HCT116 (cell line): Measurements from ENCODE around the gene PRDM2. TPM values are rescaled to one million over a fixed set of nuclear protein-coding genes. Genes with fewer than 3 reads are reported as not detected.

Experiments
- ATAC-seq: fragments of 200-7000 bp; cut with Tn5 transposase; 2 replicates; pipeline ENCODE4 v1.9.1; 2020; ENCODE audit warnings: mild to moderate bottlenecking, moderate library complexity
- BruUV-seq: library from RNA; stranded (reverse); fragments of 400-500 nt; replicated peaks from 2 replicates; lab custom pipeline; 2021; lab: Mats Ljungman, UMichigan
- CTCF ChIA-PET: fragments of 300-600 bp; sonication (Branson Sonifier 250); formaldehyde crosslinking; loops from one replicate; lab custom pipeline; 2021; ENCODE audit warnings: antibody characterized with exemption; lab: Charles Lee
- POLR2A ChIA-PET: fragments of 300-600, 350-600 bp; sonication (Branson Sonifier 250); formaldehyde crosslinking; loops from one replicate; lab custom pipeline; 2021; ENCODE audit warnings: antibody characterized with exemption; lab: Charles Lee
- RAD21 ChIA-PET, 2 experiments: fragments of 300-600 bp; sonication (Branson Sonifier 250); formaldehyde crosslinking; loops; one replicate each; lab custom pipeline; 2023; ENCODE audit warnings: low total read pairs in 2 of 2; ENCODE audit not compliant: uncharacterized antibody in 2 of 2, unreplicated experiment in 2 of 2, low non-redundant PET in 1 of 2; lab: Charles Lee
- DNase-seq: peaks from one replicate; pipeline ENCODE4 v3.0.0-alpha.2; 2010; ENCODE audit warnings: low read depth, low spot score
- H2AFZ ChIP-seq: fragments of 200-600 bp; shearing (Covaris generic), sonication (generic); 2 replicates; pipeline ENCODE4 v1.6.1; 2017; ENCODE audit warnings: low read depth, mixed run types, mixed read lengths, antibody characterized with exemption, low read length; ENCODE audit not compliant: poor library complexity, severe bottlenecking
- H3K27ac ChIP-seq: 2 replicates; pipeline ENCODE4 v1.5.1; 2012; ENCODE audit warnings: low read depth, low read length
- H3K27me3 ChIP-seq: fragments of 200-600 bp; sonication (generic); 2 replicates; pipeline ENCODE4 v1.6.1; 2016; ENCODE audit warnings: mixed run types, low read length, mixed read lengths; ENCODE audit not compliant: insufficient read depth
- H3K36me3 ChIP-seq, 2 experiments: fragments of 200-500 bp in 1 of 2; fragments of 200-600 bp in 1 of 2; sonication (Bioruptor generic) in 1 of 2; sonication (generic) in 1 of 2; 2 replicates each; pipeline versions ENCODE4 v1.5.1 to v1.6.1; 2014 to 2016; ENCODE audit warnings: low read length in 2 of 2, inconsistent platforms in 1 of 2, mixed read lengths in 1 of 2, mixed run types in 1 of 2; ENCODE audit not compliant: insufficient read depth in 2 of 2, control insufficient read depth in 1 of 2
- H3K4me1 ChIP-seq, 2 experiments: fragments of 200-600 bp in 1 of 2; sonication (generic) in 1 of 2; 2 replicates each; pipeline versions ENCODE4 v1.5.1 to v1.6.1; 2012 to 2017; ENCODE audit warnings: low read length in 2 of 2, inconsistent platforms in 1 of 2, mild to moderate bottlenecking in 1 of 2, mixed read lengths in 1 of 2, mixed run types in 1 of 2, moderate library complexity in 1 of 2; ENCODE audit not compliant: insufficient read depth in 2 of 2, control insufficient read depth in 1 of 2
- H3K4me2 ChIP-seq: fragments of 200-600 bp; sonication (generic); 2 replicates; pipeline ENCODE4 v1.6.1; 2017; ENCODE audit warnings: mixed run types, low read length, mixed read lengths
- H3K4me3 ChIP-seq, 2 experiments: fragments of 200-600 bp in 1 of 2; sonication (generic) in 1 of 2; replicated peaks in 1 of 2; 2 replicates each; pipeline ENCODE4 v1.5.1; 2011 to 2016; ENCODE audit warnings: low read length in 2 of 2, control low read depth in 1 of 2, low read depth in 1 of 2, mild to moderate bottlenecking in 1 of 2, mixed read lengths in 1 of 2, mixed run types in 1 of 2
- H3K79me2 ChIP-seq: fragments of 200-600 bp; sonication (generic); 2 replicates; pipeline ENCODE4 v1.6.1; 2017; ENCODE audit warnings: mild to moderate bottlenecking, mixed run types, low read length, moderate library complexity, mixed read lengths; ENCODE audit not compliant: insufficient read depth
- H3K9ac ChIP-seq: fragments of 200-600 bp; sonication (generic); 2 replicates; pipeline ENCODE4 v1.6.1; 2016; ENCODE audit warnings: low read length, mixed read lengths
- H3K9me2 ChIP-seq: fragments of 200-600 bp; sonication (generic), shearing (Covaris generic); 2 replicates; pipeline ENCODE4 v1.6.1; 2017; ENCODE audit warnings: mixed run types, mild to moderate bottlenecking, moderate library complexity; ENCODE audit not compliant: insufficient read depth
- H3K9me3 ChIP-seq, 2 experiments: fragments of 200-500 bp in 1 of 2; fragments of 200-600 bp in 1 of 2; sonication (Bioruptor generic) in 1 of 2; sonication (generic) in 1 of 2; 2 replicates each; pipeline ENCODE4 v1.6.1; 2014 to 2017; ENCODE audit warnings: low read length in 2 of 2, mixed read lengths in 2 of 2, inconsistent platforms in 1 of 2, low read depth in 1 of 2, mild to moderate bottlenecking in 1 of 2, mixed run types in 1 of 2, moderate library complexity in 1 of 2; ENCODE audit not compliant: control insufficient read depth in 1 of 2, insufficient read depth in 1 of 2
- H4K20me1 ChIP-seq: fragments of 200-600 bp; sonication (generic), shearing (Covaris generic); 2 replicates; pipeline ENCODE4 v1.6.1; 2017; ENCODE audit warnings: mixed run types, mild to moderate bottlenecking, moderate library complexity; ENCODE audit not compliant: insufficient read depth
- ATF3 ChIP-seq: IDR thresholded peaks from 2 replicates; pipeline ENCODE4 v1.6.1; 2012
- CBX3 ChIP-seq: IDR thresholded peaks from 2 replicates; pipeline ENCODE4 v1.6.1; 2012; ENCODE audit warnings: low read depth
- CEBPB ChIP-seq: IDR thresholded peaks from 2 replicates; pipeline ENCODE4 v1.6.1; 2012; ENCODE audit warnings: low read depth
- EGR1 ChIP-seq: IDR thresholded peaks from 2 replicates; pipeline ENCODE4 v1.6.1; 2012; ENCODE audit warnings: low read depth
- ELF1 ChIP-seq: IDR thresholded peaks from 2 replicates; pipeline ENCODE4 v1.6.1; 2012; ENCODE audit warnings: low read depth, borderline replicate concordance
- FOSL1 ChIP-seq: IDR thresholded peaks from 2 replicates; pipeline ENCODE4 v1.6.1; 2012; ENCODE audit warnings: low read depth
- POLR2A ChIP-seq: IDR thresholded peaks from 2 replicates; pipeline ENCODE4 v1.7.0; 2011; ENCODE audit warnings: borderline replicate concordance; ENCODE audit not compliant: insufficient read depth, insufficient read length; ENCODE audit errors: extremely low read depth
- POLR2AphosphoS5 ChIP-seq: IDR thresholded peaks from 2 replicates; pipeline ENCODE4 v1.6.1; 2011; ENCODE audit warnings: mild to moderate bottlenecking, low read depth, low read length, moderate library complexity
- RAD21 ChIP-seq: IDR thresholded peaks from 2 replicates; pipeline ENCODE4 v1.6.1; 2012; ENCODE audit warnings: low read depth, mild to moderate bottlenecking
- SP1 ChIP-seq: IDR thresholded peaks from 2 replicates; pipeline ENCODE4 v1.6.1; 2012; ENCODE audit warnings: low read depth
- SRF ChIP-seq: IDR thresholded peaks from 2 replicates; pipeline ENCODE4 v1.6.1; 2012; ENCODE audit warnings: low read depth
- ZFX ChIP-seq: fragments of 450-650 bp; IDR thresholded peaks from 2 replicates; pipeline ENCODE4 v1.6.1; 2017
- ZNF274 ChIP-seq: fragments of 200-500 bp; sonication (Bioruptor generic); IDR thresholded peaks from 2 replicates; pipeline ENCODE4 v1.6.1; 2014; ENCODE audit warnings: mild to moderate bottlenecking, low read depth, low read length, inconsistent platforms
- intact Hi-C: fragments of 100-400 bp; cut with micrococcal nuclease; formaldehyde crosslinking; loops from 2 replicates; pipeline ENCODE4 v1.10.0; 2022
- total RNA-seq: library from RNA; stranded (reverse); gene quantifications from one replicate; pipeline ENCODE4 v1.2.1, GENCODE V29; 2021; ENCODE audit not compliant: unreplicated experiment

Gene PRDM2
- total RNA-seq, 1 experiment from 2014 or later: 17.3 TPM

GRCh38 chr1:13728091-13728715, 28.2 kb downstream of the PRDM2 start:
- RAD21 ChIA-PET: no interaction called here
- CTCF ChIA-PET: no interaction called here
- no peak for ATAC-seq
- intact Hi-C loops: no loop called here
- no TSS peak for BruUV-seq
- Histone ChIP-seq H3K9me3 (no peaks in the 10 kb centered on the region), H2AFZ (no peak overlapping the region), H3K4me3 (no peak overlapping the region), H3K4me1 (no peaks in the 10 kb centered on the region), H4K20me1 (no peaks in the 10 kb centered on the region), H3K79me2 (no peaks in the 10 kb centered on the region), H3K27me3 (no peaks in the 10 kb centered on the region), H3K9me2 (no peaks in the 10 kb centered on the region), H3K9ac (no peak overlapping the region), H3K27ac (no peak overlapping the region), H3K4me2 (no peak overlapping the region), H3K36me3 (no peaks in the 10 kb centered on the region)
- no peak for DNase-seq
- POLR2A ChIA-PET: no interaction called here
- TF ChIP-seq ZNF274: no peak
- no peak for TF ChIP-seq FOSL1
- no peak for TF ChIP-seq ELF1
- TF ChIP-seq EGR1: no peak
- TF ChIP-seq POLR2A: no peak
- TF ChIP-seq CEBPB: no peak
- no peak for TF ChIP-seq ZFX
- no peak for TF ChIP-seq POLR2AphosphoS5
- TF ChIP-seq SRF: no peak

- Histone ChIP-seq H3K9me3 (no peaks in the 10 kb centered on the region), H3K27me3 (peaks cover 6% of the 10 kb centered on the region; the same call in 1 of the 2 replicates), H3K9me2 (no peaks in the 10 kb centered on the region), H2AFZ (no peak overlapping the region), H3K27ac (no peak overlapping the region), H4K20me1 (no peaks in the 10 kb centered on the region), H3K4me1 (no peaks in the 10 kb centered on the region), H3K36me3 (no peaks in the 10 kb centered on the region), H3K9ac (no peak overlapping the region), H3K4me2 (no peak overlapping the region), H3K79me2 (no peaks in the 10 kb centered on the region), H3K4me3 (no peak overlapping the region)
- no peak for DNase-seq
- ChIA-PET CTCF (no interaction called here), RAD21 (no interaction called here), POLR2A (no interaction called here)
- TF ChIP-seq CBX3 (no peak), SP1 (no peak), ATF3 (no peak), RAD21 (no peak)
- intact Hi-C loops: no loop called here
- no peak for ATAC-seq
- BruUV-seq: no TSS peak
These were observed 30.3 kb downstream of the PRDM2 start for GRCh38 chr1:13730291-13730690.
